DND-41 (cell line): ENCODE measurements around the gene TYMP.

ENCODE experiments used
- ATAC-seq: fragments of 200-7000 bp; cut with Tn5 transposase; 3 replicates; pipeline ENCODE4 v1.9.1; 2021; ENCODE audit warnings: low read depth; ENCODE audit not compliant: insufficient read depth
- DNase-seq: peaks from one replicate; pipeline ENCODE4 v3.0.0-alpha.2; 2020
- H2AFZ ChIP-seq: 2 replicates; pipeline ENCODE4 v1.6.0; 2012; ENCODE audit warnings: low read depth, low read length
- H3K27ac ChIP-seq: 2 replicates; pipeline ENCODE4 v1.5.1; 2012; ENCODE audit warnings: low read length, inconsistent platforms
- H3K27me3 ChIP-seq: fragments of 200-600 bp; sonication (generic); 2 replicates; pipeline ENCODE4 v1.6.0; 2012; ENCODE audit warnings: low read length, mild to moderate bottlenecking, inconsistent platforms; ENCODE audit not compliant: insufficient read depth, poor library complexity
- H3K36me3 ChIP-seq: 2 replicates; pipeline ENCODE4 v1.5.1; 2012; ENCODE audit warnings: low read length, inconsistent platforms; ENCODE audit not compliant: insufficient read depth
- H3K4me1 ChIP-seq: 2 replicates; pipeline ENCODE4 v1.5.1; 2012; ENCODE audit warnings: mild to moderate bottlenecking, low read length; ENCODE audit not compliant: insufficient read depth
- H3K4me2 ChIP-seq: 2 replicates; pipeline ENCODE4 v1.6.0; 2012; ENCODE audit warnings: mild to moderate bottlenecking, moderate library complexity, low read length, inconsistent platforms; ENCODE audit not compliant: insufficient read depth
- H3K4me3 ChIP-seq, 2 experiments: fragments of 200-600 bp in 1 of 2; shearing (Covaris generic) in 1 of 2; 2 replicates each; pipeline ENCODE4 v1.5.1; 2012 to 2016; ENCODE audit warnings: inconsistent platforms in 2 of 2, low read length in 2 of 2, mild to moderate bottlenecking in 2 of 2, low read depth in 1 of 2, moderate library complexity in 1 of 2
- H3K79me2 ChIP-seq: 2 replicates; pipeline ENCODE4 v1.6.0; 2012; ENCODE audit warnings: low read length, inconsistent platforms; ENCODE audit not compliant: insufficient read depth
- H3K9ac ChIP-seq: 2 replicates; pipeline ENCODE4 v1.6.0; 2012; ENCODE audit warnings: low read depth, mild to moderate bottlenecking, inconsistent platforms, low read length, moderate library complexity
- H3K9me3 ChIP-seq: 2 replicates; pipeline ENCODE4 v1.5.1; 2012; ENCODE audit warnings: low read length, moderate library complexity, mild to moderate bottlenecking, inconsistent platforms; ENCODE audit not compliant: insufficient read depth, severe bottlenecking
- H4K20me1 ChIP-seq: 2 replicates; pipeline ENCODE4 v1.6.0; 2012; ENCODE audit warnings: low read length; ENCODE audit not compliant: insufficient read depth
- CTCF ChIP-seq: IDR thresholded peaks from 2 replicates; pipeline ENCODE4 v1.5.1; 2012; ENCODE audit warnings: borderline replicate concordance, low read length, moderate library complexity, mild to moderate bottlenecking; ENCODE audit not compliant: poor library complexity, severe bottlenecking; ENCODE audit errors: extremely low read depth
- EZH2 ChIP-seq: IDR thresholded peaks from 3 replicates; pipeline ENCODE4 v1.6.1; 2012; ENCODE audit warnings: borderline replicate concordance, low read depth, mild to moderate bottlenecking, moderate library complexity, low read length, inconsistent platforms; ENCODE audit not compliant: severe bottlenecking

Gene TYMP

GRCh38 chr22:50569041-50569459 is 39.2 kb upstream of the TYMP start:
- Histone ChIP-seq H3K4me3 (no peak overlapping the region), H3K36me3 (peaks cover 64% of the 10 kb centered on the region), H3K4me2 (no peak overlapping the region), H3K4me1 (no peaks in the 10 kb centered on the region), H3K27me3 (no peaks in the 10 kb centered on the region), H4K20me1 (no peaks in the 10 kb centered on the region; the same call in 1 of the 2 replicates), H3K9me3 (no peaks in the 10 kb centered on the region), H3K79me2 (no peaks in the 10 kb centered on the region), H3K27ac (no peak overlapping the region), H2AFZ (no peak overlapping the region), H3K9ac (no peak overlapping the region)
- DNase-seq (no peak), ATAC-seq (no peak)
- TF ChIP-seq EZH2, result no peak
- TF ChIP-seq CTCF, result no peak

GRCh38 chr22:50568626-50569025 is 38.8 kb upstream of the TYMP start:
- Histone ChIP-seq H3K4me1 (peaks cover 2% of the 10 kb centered on the region), H2AFZ (no peak overlapping the region), H3K4me3 (no peak overlapping the region), H3K9ac (no peak overlapping the region), H4K20me1 (no peaks in the 10 kb centered on the region; the same call in 1 of the 2 replicates), H3K9me3 (no peaks in the 10 kb centered on the region), H3K27ac (no peak overlapping the region), H3K27me3 (no peaks in the 10 kb centered on the region), H3K36me3 (peaks cover 60% of the 10 kb centered on the region), H3K79me2 (no peaks in the 10 kb centered on the region), H3K4me2 (no peak overlapping the region)
- DNase-seq (no peak), ATAC-seq (no peak)
- TF ChIP-seq EZH2 (no peak), CTCF (no peak)

GRCh38 chr22:50567721-50568252 is 38.0 kb upstream of the TYMP start:
- TF ChIP-seq CTCF (no peak), EZH2 (no peak)
- Histone ChIP-seq H3K9ac (no peak overlapping the region), H3K27me3 (no peaks in the 10 kb centered on the region), H2AFZ (no peak overlapping the region), H3K4me1 (peaks cover 10% of the 10 kb centered on the region), H3K27ac (no peak overlapping the region), H3K36me3 (peaks cover 52% of the 10 kb centered on the region), H3K4me2 (no peak overlapping the region), H4K20me1 (no peaks in the 10 kb centered on the region; the same call in 1 of the 2 replicates), H3K9me3 (no peaks in the 10 kb centered on the region), H3K79me2 (no peaks in the 10 kb centered on the region), H3K4me3 (no peak overlapping the region)
- DNase-seq, result no peak
- no peak for ATAC-seq

- Histone ChIP-seq H3K79me2 (no peaks in the 10 kb centered on the region), H3K4me1 (peaks cover 11% of the 10 kb centered on the region), H2AFZ (no peak overlapping the region), H3K36me3 (peaks cover 17% of the 10 kb centered on the region), H3K27ac (no peak overlapping the region), H4K20me1 (no peaks in the 10 kb centered on the region), H3K4me3 (no peak overlapping the region), H3K4me2 (no peak overlapping the region), H3K27me3 (no peaks in the 10 kb centered on the region), H3K9me3 (no peaks in the 10 kb centered on the region), H3K9ac (no peak overlapping the region)
- DNase-seq (no peak), ATAC-seq (no peak)
- TF ChIP-seq CTCF (no peak), EZH2 (no peak)
Measured at GRCh38 chr22:50564289-50564688, 34.5 kb upstream of the TYMP start.
